A673 (cell line): Measurements from ENCODE around the gene MRPL33. TPM values are rescaled to one million over a fixed set of nuclear protein-coding genes. Genes with fewer than 3 reads are reported as not detected.

Source experiments
- BruUV-seq: library from RNA; stranded (reverse); fragments of 400-500 nt; replicated peaks from 2 replicates; lab custom pipeline; 2021; lab: Mats Ljungman, UMichigan
- CTCF ChIA-PET: fragments of 300-600 bp; sonication (Branson Sonifier 250); formaldehyde crosslinking; loops from one replicate; lab custom pipeline; 2022; ENCODE audit warnings: antibody characterized with exemption; lab: Charles Lee
- POLR2A ChIA-PET: fragments of 300-600 bp; sonication (Branson Sonifier 250); formaldehyde crosslinking; loops from one replicate; lab custom pipeline; 2022; ENCODE audit warnings: antibody characterized with exemption; ENCODE audit not compliant: low non-redundant PET; lab: Charles Lee
- DNase-seq: peaks from one replicate; pipeline ENCODE4 v3.0.0-alpha.2; 2015; ENCODE audit warnings: low spot score
- H3K27ac ChIP-seq: fragments of 200-600 bp; sonication (generic); 2 replicates; pipeline ENCODE4 v1.5.1; 2016; ENCODE audit warnings: mixed run types, low read depth, mild to moderate bottlenecking, mixed read lengths, antibody characterized with exemption, low read length; ENCODE audit not compliant: poor library complexity, severe bottlenecking
- H3K27me3 ChIP-seq: fragments of 200-600 bp; sonication (generic); replicated peaks from 2 replicates; pipeline ENCODE4 v1.6.1; 2017; ENCODE audit warnings: mixed run types, low read depth, mild to moderate bottlenecking, mixed read lengths, antibody characterized with exemption, low read length; ENCODE audit not compliant: insufficient read depth, poor library complexity
- H3K36me3 ChIP-seq: fragments of 200-600 bp; sonication (generic); 2 replicates; pipeline ENCODE4 v1.6.1; 2016; ENCODE audit warnings: mixed run types, mild to moderate bottlenecking, mixed read lengths, antibody characterized with exemption, low read length; ENCODE audit not compliant: insufficient read depth, poor library complexity, severe bottlenecking
- H3K4me1 ChIP-seq: fragments of 200-600 bp; sonication (generic); 2 replicates; pipeline ENCODE4 v1.6.1; 2017; ENCODE audit warnings: mixed run types, mild to moderate bottlenecking, mixed read lengths, antibody characterized with exemption, low read length; ENCODE audit not compliant: insufficient read depth, poor library complexity, severe bottlenecking
- H3K4me3 ChIP-seq: fragments of 200-600 bp; sonication (generic); 2 replicates; pipeline ENCODE4 v1.5.1; 2016; ENCODE audit warnings: low read depth, mixed run types, mild to moderate bottlenecking, mixed read lengths, low read length; ENCODE audit not compliant: poor library complexity, severe bottlenecking
- H3K9me3 ChIP-seq: fragments of 200-600 bp; sonication (generic); 2 replicates; pipeline ENCODE4 v1.6.1; 2016; ENCODE audit warnings: mixed run types, low read depth, mild to moderate bottlenecking, mixed read lengths, antibody characterized with exemption, low read length; ENCODE audit not compliant: poor library complexity, severe bottlenecking
- EZH2 ChIP-seq: fragments of 200-600 bp; sonication (generic); IDR thresholded peaks from 2 replicates; pipeline ENCODE4 v1.6.1; 2017; ENCODE audit warnings: borderline replicate concordance, low read depth, mild to moderate bottlenecking, mixed read lengths, antibody characterized with exemption, low read length; ENCODE audit not compliant: poor library complexity, severe bottlenecking
- intact Hi-C: fragments of 100-400 bp; cut with micrococcal nuclease; formaldehyde crosslinking; loops from one replicate; pipeline ENCODE4 v1.10.0; 2022; ENCODE audit not compliant: unreplicated experiment
- total RNA-seq: library from RNA; stranded (reverse); gene quantifications from 2 replicates; pipeline ENCODE4 v1.2.3, GENCODE V29; 2021
- TF ChIP-seq, protein P1 (sequence below): fragments of 300-800, 200-600 bp; sonication (generic); conservative IDR thresholded peaks from 2 replicates; pipeline ENCODE4 v1.5.1; 2017; ENCODE audit warnings: low read depth, mild to moderate bottlenecking, antibody characterized with exemption, low read length, moderate library complexity, mixed read lengths

The MRPL33 gene
- total RNA-seq, 1 experiment from 2014 or later: 68.1 TPM

- no peaks in the 10 kb centered on the region for H3K27me3 ChIP-seq
- H3K4me1 ChIP-seq: peaks cover 4% of the 10 kb centered on the region
- H3K27ac ChIP-seq: no peak overlapping the region
- POLR2A ChIA-PET: no interaction called here
- no TSS peak for BruUV-seq
- CTCF ChIA-PET: no interaction called here
- DNase-seq: no peak
- H3K4me3 ChIP-seq: no peak overlapping the region
- no peaks in the 10 kb centered on the region for H3K9me3 ChIP-seq
- intact Hi-C loops: no loop called here
- no peaks in the 10 kb centered on the region for H3K36me3 ChIP-seq
- TF ChIP-seq, protein P1, sequence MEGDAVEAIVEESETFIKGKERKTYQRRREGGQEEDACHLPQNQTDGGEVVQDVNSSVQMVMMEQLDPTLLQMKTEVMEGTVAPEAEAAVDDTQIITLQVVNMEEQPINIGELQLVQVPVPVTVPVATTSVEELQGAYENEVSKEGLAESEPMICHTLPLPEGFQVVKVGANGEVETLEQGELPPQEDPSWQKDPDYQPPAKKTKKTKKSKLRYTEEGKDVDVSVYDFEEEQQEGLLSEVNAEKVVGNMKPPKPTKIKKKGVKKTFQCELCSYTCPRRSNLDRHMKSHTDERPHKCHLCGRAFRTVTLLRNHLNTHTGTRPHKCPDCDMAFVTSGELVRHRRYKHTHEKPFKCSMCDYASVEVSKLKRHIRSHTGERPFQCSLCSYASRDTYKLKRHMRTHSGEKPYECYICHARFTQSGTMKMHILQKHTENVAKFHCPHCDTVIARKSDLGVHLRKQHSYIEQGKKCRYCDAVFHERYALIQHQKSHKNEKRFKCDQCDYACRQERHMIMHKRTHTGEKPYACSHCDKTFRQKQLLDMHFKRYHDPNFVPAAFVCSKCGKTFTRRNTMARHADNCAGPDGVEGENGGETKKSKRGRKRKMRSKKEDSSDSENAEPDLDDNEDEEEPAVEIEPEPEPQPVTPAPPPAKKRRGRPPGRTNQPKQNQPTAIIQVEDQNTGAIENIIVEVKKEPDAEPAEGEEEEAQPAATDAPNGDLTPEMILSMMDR: no peak
- no peak for TF ChIP-seq EZH2
Measured at GRCh38 chr2:27797841-27798240, 26.3 kb downstream of the MRPL33 start.

- TSS peak; percentile 51 for BruUV-seq
- no peak for TF ChIP-seq EZH2
- TF ChIP-seq, protein P1: no peak
- ChIA-PET POLR2A (no interaction called here), CTCF (interaction anchor here (0.6 kb wide), 1 partner anchor 198 kb away, joined by 3 read pairs; no protein-coding TSS in a partner anchor)
- no peak overlapping the region for H3K4me3 ChIP-seq
- no peaks in the 10 kb centered on the region for H3K27me3 ChIP-seq
- H3K36me3 ChIP-seq: no peaks in the 10 kb centered on the region
- no peak for DNase-seq
- intact Hi-C loops: no loop called here
- peaks cover 4% of the 10 kb centered on the region for H3K4me1 ChIP-seq
- no peak overlapping the region for H3K27ac ChIP-seq
- H3K9me3 ChIP-seq: no peaks in the 10 kb centered on the region
Measured at GRCh38 chr2:27798486-27798885, 27.0 kb downstream of the MRPL33 start.

GRCh38 chr2:27798948-27799645 is 27.6 kb downstream of the MRPL33 start:
- no peaks in the 10 kb centered on the region for H3K9me3 ChIP-seq
- no peak overlapping the region for H3K4me3 ChIP-seq
- no peaks in the 10 kb centered on the region for H3K36me3 ChIP-seq
- no peak for TF ChIP-seq EZH2
- TF ChIP-seq, protein P1: no peak
- DNase-seq: peak; percentile 92
- ChIA-PET CTCF (no interaction called here), POLR2A (no interaction called here)
- peak overlapping the region; percentile 60 for H3K27ac ChIP-seq
- no TSS peak for BruUV-seq
- H3K4me1 ChIP-seq: peaks cover 4% of the 10 kb centered on the region
- intact Hi-C loops: no loop called here
- H3K27me3 ChIP-seq: no peaks in the 10 kb centered on the region
